GM21619 (cell line): ENCODE measurements around the gene AAGAB.
A peak's percentile ranks its signal among the peaks of the same experiment; 100 is the strongest.
"Not testable (repeated sequence)": the region's sequence is repeated elsewhere in the genome, so short reads cannot be mapped to it uniquely, and the experiment has no call there.

Experiments used
- ATAC-seq: cut with Tn5 transposase; IDR thresholded peaks from one replicate; pipeline ENCODE4 v1.9.1; 2021; ENCODE audit not compliant: unreplicated experiment

The AAGAB gene, protein sequence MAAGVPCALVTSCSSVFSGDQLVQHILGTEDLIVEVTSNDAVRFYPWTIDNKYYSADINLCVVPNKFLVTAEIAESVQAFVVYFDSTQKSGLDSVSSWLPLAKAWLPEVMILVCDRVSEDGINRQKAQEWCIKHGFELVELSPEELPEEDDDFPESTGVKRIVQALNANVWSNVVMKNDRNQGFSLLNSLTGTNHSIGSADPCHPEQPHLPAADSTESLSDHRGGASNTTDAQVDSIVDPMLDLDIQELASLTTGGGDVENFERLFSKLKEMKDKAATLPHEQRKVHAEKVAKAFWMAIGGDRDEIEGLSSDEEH

DNA sequence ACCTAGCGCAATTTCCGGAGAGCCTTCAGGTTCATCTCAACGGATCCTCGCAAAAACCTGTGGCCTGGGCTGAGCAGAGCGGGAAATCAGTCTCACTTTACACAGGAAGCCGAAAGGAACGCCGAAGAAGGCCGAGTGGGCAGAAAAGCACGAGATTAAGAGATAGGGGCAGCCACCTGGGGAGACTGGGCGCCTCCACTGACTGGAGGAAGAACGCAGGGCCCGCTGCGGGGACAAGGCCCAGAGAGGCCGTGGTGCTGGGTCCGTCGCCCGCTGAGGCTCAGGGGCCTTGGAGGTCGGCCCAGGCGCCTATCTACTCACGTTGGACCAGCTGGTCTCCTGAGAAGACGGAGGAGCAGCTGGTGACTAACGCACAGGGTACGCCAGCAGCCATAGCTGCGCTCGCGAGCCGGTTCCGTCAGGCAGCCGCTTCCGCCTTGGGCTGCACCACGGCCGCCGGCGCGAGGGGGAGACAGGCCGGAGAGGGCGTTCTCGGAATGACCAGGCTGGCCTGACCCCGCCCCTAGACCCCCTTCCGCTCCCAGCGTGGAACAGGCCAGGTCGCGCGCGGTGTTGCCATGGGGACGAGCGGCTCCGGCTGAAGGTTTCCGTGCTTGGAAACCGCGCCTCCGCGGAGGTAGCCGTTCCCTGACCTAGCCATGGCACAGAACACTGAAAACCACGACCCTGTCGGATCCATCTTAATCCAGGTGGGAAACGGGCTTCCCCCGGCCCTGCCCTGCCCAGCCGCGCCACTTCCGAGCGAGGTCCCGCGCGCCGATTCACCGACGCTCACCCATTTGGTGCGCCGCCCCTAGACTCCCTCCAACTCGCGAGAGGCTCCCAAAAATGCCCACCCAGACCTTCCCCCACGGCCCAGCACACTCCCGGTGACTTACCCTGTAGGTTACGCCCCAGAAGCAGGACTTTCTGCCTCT, at the start of gene AAGAB, which contains the start of gene IQCH:
Gene AAGAB, minus strand, starts transcription at position 424 of the 938 bp plus-strand sequence. Its CDS starts 30 bp downstream, at position 394.
Gene IQCH, plus strand, starts transcription at position 549 of the 938 bp plus-strand sequence. Its CDS starts 111 bp downstream, at position 660.
- ATAC-seq: peak; percentile 87

GRCh38 chr15:67303490-67304363, 49.3 kb upstream of the AAGAB start:
- no peak for ATAC-seq

DNA sequence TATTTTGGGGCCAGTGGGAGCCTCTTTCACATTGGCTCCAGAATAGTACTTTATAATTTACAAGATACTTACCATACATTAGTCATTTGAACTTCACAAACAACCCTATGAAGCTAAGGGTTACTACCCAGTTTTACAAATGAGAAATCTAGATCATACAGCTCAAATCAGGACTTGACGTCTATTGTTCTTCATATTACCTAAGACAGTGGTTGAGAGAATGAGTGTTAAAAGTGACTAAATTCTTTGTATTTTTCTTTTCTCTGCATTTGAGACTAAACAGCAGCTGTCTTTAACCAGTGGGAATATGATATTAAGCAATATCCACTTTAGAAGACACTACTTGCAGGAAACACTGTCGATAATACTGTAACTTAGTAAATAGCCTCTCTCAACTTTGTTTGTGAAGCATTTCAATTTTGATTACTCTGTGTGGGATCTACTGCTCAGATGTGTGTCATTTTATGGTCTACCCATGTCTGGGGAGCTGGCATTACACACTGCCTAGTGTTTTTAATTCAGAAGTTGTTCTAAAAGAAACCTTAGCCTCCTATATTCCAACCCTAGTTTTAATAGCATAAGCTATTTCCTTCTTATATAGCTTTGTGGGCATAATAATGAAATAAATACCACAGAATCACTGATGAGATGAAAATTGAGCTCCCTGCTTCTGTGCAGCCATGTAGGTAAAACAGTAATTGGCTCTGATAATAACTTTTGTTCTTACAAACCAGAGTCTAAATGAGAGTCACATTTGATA, 46.0 kb upstream of the AAGAB start:
- ATAC-seq: no peak

DNA sequence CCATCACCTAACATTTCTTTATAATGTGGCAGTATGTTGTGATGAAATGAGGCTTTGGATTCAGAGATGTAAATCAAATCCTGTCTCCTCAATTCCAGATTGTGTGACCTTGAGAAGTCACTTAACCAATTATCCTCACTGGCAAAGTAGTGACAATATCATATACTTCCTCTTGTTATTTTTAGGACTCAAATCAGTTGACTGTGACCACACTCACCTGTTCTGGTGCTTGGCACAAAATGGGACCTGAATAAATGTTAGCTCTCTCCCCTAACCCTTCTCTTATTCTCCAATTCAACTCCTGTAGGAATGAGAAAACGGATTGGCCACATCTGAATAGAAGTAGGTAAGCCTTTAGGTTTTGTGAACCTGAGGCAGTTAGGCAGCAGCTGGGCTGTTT, 42.2 kb upstream of the AAGAB start:
- no peak for ATAC-seq

GRCh38 chr15:67296188-67296587, 41.7 kb upstream of the AAGAB start:
- ATAC-seq: no peak

GRCh38 chr15:67290319-67290718, 35.9 kb upstream of the AAGAB start:
- no peak for ATAC-seq

GRCh38 chr15:67286400-67286799, 31.9 kb upstream of the AAGAB start:
- not testable (repeated sequence) for ATAC-seq

- not testable (repeated sequence) for ATAC-seq
Observed at GRCh38 chr15:67285625-67286024, 31.2 kb upstream of the AAGAB start.

DNA sequence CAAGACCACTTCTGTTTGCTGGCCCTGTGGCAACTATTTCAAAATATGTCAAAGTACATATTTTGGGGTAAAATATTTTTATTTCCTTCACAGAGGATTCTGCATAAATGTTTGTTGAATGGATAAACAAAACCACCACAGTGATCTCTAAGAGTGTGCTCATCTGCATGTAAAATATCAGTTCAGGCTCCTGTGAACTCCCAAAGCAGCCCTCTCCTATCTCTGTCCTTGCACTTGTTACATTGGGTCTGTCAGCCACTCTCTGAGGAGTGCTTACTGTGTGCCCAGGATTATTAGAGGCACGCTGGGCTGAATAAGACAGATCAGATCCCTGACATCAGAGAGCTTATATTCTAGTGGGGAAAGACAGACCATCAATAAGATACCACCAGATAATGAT, 27.3 kb upstream of the AAGAB start:
- ATAC-seq: no peak

- ATAC-seq: no peak
Observed at GRCh38 chr15:67280217-67280616, 25.8 kb upstream of the AAGAB start.

DNA sequence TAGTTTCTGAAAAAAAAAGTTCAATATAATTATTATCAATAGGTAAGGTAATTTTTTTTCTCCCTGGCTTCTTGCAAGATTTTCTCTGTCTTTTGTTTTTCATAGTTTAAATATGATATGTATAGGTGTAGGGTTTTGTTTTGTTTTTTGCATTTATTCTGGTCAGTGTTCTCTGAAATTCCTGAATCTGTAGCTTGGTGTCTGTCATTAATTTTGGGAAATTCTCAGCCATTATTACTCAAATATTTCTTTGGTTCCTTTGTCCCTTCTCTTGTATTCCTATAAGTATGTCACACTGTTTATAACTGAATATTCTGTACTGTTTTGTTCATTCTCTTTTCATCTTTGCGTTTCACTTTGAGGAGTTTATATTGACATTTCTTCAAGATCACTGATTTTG, 22.2 kb upstream of the AAGAB start:
- no peak for ATAC-seq

GRCh38 chr15:67274236-67274635, 19.8 kb upstream of the AAGAB start:
- no peak for ATAC-seq

- no peak for ATAC-seq
Observed at GRCh38 chr15:67267951-67268941, 13.8 kb upstream of the AAGAB start.

- ATAC-seq: no peak
Observed at GRCh38 chr15:67267440-67267839, 13.0 kb upstream of the AAGAB start.

DNA sequence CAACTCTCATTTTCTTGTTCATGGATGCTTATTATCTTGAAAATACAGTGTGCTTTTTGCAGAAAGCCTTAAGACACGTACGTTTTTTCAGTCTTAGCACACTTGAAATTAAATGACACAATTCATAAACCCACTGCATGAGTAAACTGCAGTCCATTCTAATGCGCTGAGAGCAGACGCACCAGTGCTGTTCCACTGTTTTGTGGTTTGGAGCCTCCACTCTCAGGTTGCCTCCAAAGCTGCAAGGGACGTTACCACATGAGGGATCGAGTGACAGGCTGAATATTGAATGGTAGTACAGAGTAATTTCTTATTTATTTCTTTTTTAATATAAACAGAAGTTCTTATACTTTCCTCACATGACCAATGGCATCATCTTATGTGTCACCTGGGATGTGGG, 12.4 kb upstream of the AAGAB start:
- no peak for ATAC-seq

DNA sequence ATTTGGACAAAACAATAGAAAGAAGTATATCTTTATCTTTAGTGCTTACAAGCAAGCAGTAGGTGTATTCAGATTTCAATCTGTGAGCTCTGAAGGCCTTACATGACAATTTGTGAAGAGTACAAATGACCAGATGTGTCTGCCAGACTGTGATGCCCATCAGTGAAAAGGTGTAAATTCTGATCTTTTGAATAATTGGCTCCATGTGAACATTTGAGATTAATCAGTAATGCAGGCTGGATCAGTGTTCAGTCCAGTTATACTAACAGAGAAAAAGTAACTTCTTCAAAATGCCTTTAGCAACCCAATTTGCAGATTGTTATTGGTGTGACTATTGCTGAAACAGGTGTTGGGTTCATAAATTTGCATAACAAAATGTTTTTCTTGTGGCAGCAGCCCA, 5.3 kb upstream of the AAGAB start:
- ATAC-seq: no peak

- ATAC-seq: no peak
Observed at GRCh38 chr15:67259379-67259778, 4.9 kb upstream of the AAGAB start.

DNA sequence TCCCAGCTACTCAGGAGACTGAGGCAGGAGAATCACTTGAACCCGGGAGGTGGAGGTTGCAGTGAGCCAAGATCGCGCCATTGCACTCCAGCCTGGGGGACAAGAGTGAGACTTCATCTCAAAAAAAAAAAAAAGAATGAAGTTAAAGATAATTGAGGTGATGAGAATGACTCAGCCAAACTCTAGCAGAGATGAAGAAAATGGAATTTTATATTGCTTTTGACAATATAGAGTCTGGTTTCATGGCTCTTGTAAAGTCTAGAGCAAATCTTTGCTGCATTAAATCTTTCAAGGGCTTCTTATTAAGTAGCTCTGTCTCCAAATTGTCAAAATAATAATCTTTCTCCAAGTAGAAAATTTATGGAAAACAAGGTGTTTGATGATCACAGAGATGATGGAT, 4.0 kb upstream of the AAGAB start:
- not testable (repeated sequence) for ATAC-seq

- no peak for ATAC-seq
Observed at GRCh38 chr15:67256051-67256450, 1.6 kb upstream of the AAGAB start.
